Stomach smooth muscle (tissue), 2 donors: ENCODE data around the gene ARHGAP15.

Experiments
- H3K27ac ChIP-seq: one replicate; pipeline ENCODE4 v1.7.0; 2013; ENCODE audit warnings: mild to moderate bottlenecking, low read length, inconsistent platforms
- H3K27me3 ChIP-seq, 2 donors: one replicate each; pipeline ENCODE4 v1.7.0; 2013; ENCODE audit warnings: low read length in 2 of 2; ENCODE audit not compliant: insufficient read depth in 2 of 2, control insufficient read depth in 1 of 2
- H3K36me3 ChIP-seq, 2 donors: one replicate each; pipeline ENCODE4 v1.7.0; 2013; ENCODE audit warnings: low read length in 2 of 2; ENCODE audit not compliant: control insufficient read depth in 2 of 2, insufficient read depth in 2 of 2
- H3K4me1 ChIP-seq: one replicate; pipeline ENCODE4 v1.7.0; 2013; ENCODE audit warnings: low read length; ENCODE audit not compliant: control insufficient read depth, insufficient read depth
- H3K4me3 ChIP-seq, 2 donors: one replicate each; pipeline ENCODE4 v1.7.0; 2013; ENCODE audit warnings: low read length in 2 of 2
- H3K9ac ChIP-seq, 2 donors: one replicate each; pipeline ENCODE4 v1.7.0; 2013; ENCODE audit warnings: low read length in 2 of 2, mild to moderate bottlenecking in 1 of 2
- H3K9me3 ChIP-seq, 2 donors: one replicate each; pipeline ENCODE4 v1.7.0; 2013; ENCODE audit warnings: low read length in 2 of 2; ENCODE audit not compliant: control insufficient read depth in 2 of 2
- donor health status: healthy.
- donor health status: Pancreatic carcinoma.

Gene ARHGAP15

GRCh38 chr2:143696651-143697050 is 567.4 kb downstream of the ARHGAP15 start:
- Histone ChIP-seq H3K27me3 (no peaks in the 10 kb centered on the region), H3K4me3 (no peak overlapping the region), H3K27ac (no peak overlapping the region), H3K9me3 (no peaks in the 10 kb centered on the region), H3K36me3 (no peaks in the 10 kb centered on the region), H3K9ac (no peak overlapping the region), H3K4me1 (no peaks in the 10 kb centered on the region)

- Histone ChIP-seq H3K9ac (no peak overlapping the region), H3K9me3 (no peaks in the 10 kb centered on the region), H3K4me3 (no peak overlapping the region), H3K27me3 (no peaks in the 10 kb centered on the region), H3K36me3 (no peaks in the 10 kb centered on the region), H3K27ac (no peak overlapping the region), H3K4me1 (no peaks in the 10 kb centered on the region)
Observed at GRCh38 chr2:143697744-143698143, 568.5 kb downstream of the ARHGAP15 start.

- Histone ChIP-seq H3K9ac (no peak overlapping the region), H3K27ac (no peak overlapping the region), H3K36me3 (no peaks in the 10 kb centered on the region), H3K9me3 (no peaks in the 10 kb centered on the region), H3K4me3 (no peak overlapping the region), H3K27me3 (no peaks in the 10 kb centered on the region), H3K4me1 (no peaks in the 10 kb centered on the region)
Observed at GRCh38 chr2:143698352-143698751, 569.1 kb downstream of the ARHGAP15 start.

GRCh38 chr2:143698888-143699570 is 569.8 kb downstream of the ARHGAP15 start:
- no peak overlapping the region for H3K27ac ChIP-seq
- no peaks in the 10 kb centered on the region for H3K27me3 ChIP-seq
- H3K36me3 ChIP-seq = no peaks in the 10 kb centered on the region
- no peaks in the 10 kb centered on the region for H3K4me1 ChIP-seq
- H3K9me3 ChIP-seq = no peaks in the 10 kb centered on the region
- H3K4me3 ChIP-seq = no peak overlapping the region
- no peak overlapping the region for H3K9ac ChIP-seq

- Histone ChIP-seq H3K27me3 (no peaks in the 10 kb centered on the region), H3K4me3 (no peak overlapping the region), H3K9ac (no peak overlapping the region), H3K36me3 (no peaks in the 10 kb centered on the region), H3K4me1 (no peaks in the 10 kb centered on the region), H3K9me3 (no peaks in the 10 kb centered on the region), H3K27ac (no peak overlapping the region)
Observed at GRCh38 chr2:143700865-143701264, 571.6 kb downstream of the ARHGAP15 start.

- Histone ChIP-seq H3K4me3 (no peak overlapping the region), H3K4me1 (no peaks in the 10 kb centered on the region), H3K9ac (no peak overlapping the region), H3K36me3 (no peaks in the 10 kb centered on the region), H3K9me3 (no peaks in the 10 kb centered on the region), H3K27me3 (no peaks in the 10 kb centered on the region), H3K27ac (no peak overlapping the region)
Observed at GRCh38 chr2:143701785-143702184, 572.6 kb downstream of the ARHGAP15 start.

GRCh38 chr2:143702931-143703330 is 573.7 kb downstream of the ARHGAP15 start:
- Histone ChIP-seq H3K4me1 (no peaks in the 10 kb centered on the region), H3K4me3 (no peak overlapping the region), H3K36me3 (no peaks in the 10 kb centered on the region), H3K27ac (no peak overlapping the region), H3K9me3 (no peaks in the 10 kb centered on the region), H3K27me3 (no peaks in the 10 kb centered on the region), H3K9ac (no peak overlapping the region)

- H3K9ac ChIP-seq = no peak overlapping the region
- H3K36me3 ChIP-seq = no peaks in the 10 kb centered on the region
- no peaks in the 10 kb centered on the region for H3K4me1 ChIP-seq
- no peak overlapping the region for H3K4me3 ChIP-seq
- no peaks in the 10 kb centered on the region for H3K9me3 ChIP-seq
- H3K27me3 ChIP-seq = no peaks in the 10 kb centered on the region
- H3K27ac ChIP-seq = no peak overlapping the region
Observed at GRCh38 chr2:143704451-143705106, 575.4 kb downstream of the ARHGAP15 start.

- Histone ChIP-seq H3K9me3 (no peaks in the 10 kb centered on the region), H3K27me3 (no peaks in the 10 kb centered on the region), H3K4me3 (no peak overlapping the region), H3K36me3 (no peaks in the 10 kb centered on the region), H3K9ac (no peak overlapping the region), H3K4me1 (no peaks in the 10 kb centered on the region), H3K27ac (no peak overlapping the region)
Observed at GRCh38 chr2:143705108-143705707, 576.0 kb downstream of the ARHGAP15 start.

GRCh38 chr2:143706354-143706753 is 577.1 kb downstream of the ARHGAP15 start:
- Histone ChIP-seq H3K9ac (no peak overlapping the region), H3K27me3 (no peaks in the 10 kb centered on the region), H3K36me3 (no peaks in the 10 kb centered on the region), H3K4me3 (no peak overlapping the region), H3K4me1 (no peaks in the 10 kb centered on the region), H3K27ac (no peak overlapping the region), H3K9me3 (no peaks in the 10 kb centered on the region)

- Histone ChIP-seq H3K27me3 (no peaks in the 10 kb centered on the region), H3K4me3 (no peak overlapping the region), H3K36me3 (no peaks in the 10 kb centered on the region), H3K27ac (no peak overlapping the region), H3K4me1 (no peaks in the 10 kb centered on the region), H3K9ac (no peak overlapping the region), H3K9me3 (no peaks in the 10 kb centered on the region)
Observed at GRCh38 chr2:143708682-143709081, 579.5 kb downstream of the ARHGAP15 start.
